DND-41 (cell line): Measurements from ENCODE around the gene TNFAIP8.

ENCODE experiments used
- EZH2 ChIP-seq: IDR thresholded peaks from 3 replicates; pipeline ENCODE4 v1.6.1; 2012; ENCODE audit warnings: borderline replicate concordance, low read depth, mild to moderate bottlenecking, moderate library complexity, low read length, inconsistent platforms; ENCODE audit not compliant: severe bottlenecking
- TF ChIP-seq, protein P1 (sequence below): IDR thresholded peaks from 2 replicates; pipeline ENCODE4 v1.5.1; 2012; ENCODE audit warnings: borderline replicate concordance, low read length, moderate library complexity, mild to moderate bottlenecking; ENCODE audit not compliant: poor library complexity, severe bottlenecking; ENCODE audit errors: extremely low read depth

DNA sequence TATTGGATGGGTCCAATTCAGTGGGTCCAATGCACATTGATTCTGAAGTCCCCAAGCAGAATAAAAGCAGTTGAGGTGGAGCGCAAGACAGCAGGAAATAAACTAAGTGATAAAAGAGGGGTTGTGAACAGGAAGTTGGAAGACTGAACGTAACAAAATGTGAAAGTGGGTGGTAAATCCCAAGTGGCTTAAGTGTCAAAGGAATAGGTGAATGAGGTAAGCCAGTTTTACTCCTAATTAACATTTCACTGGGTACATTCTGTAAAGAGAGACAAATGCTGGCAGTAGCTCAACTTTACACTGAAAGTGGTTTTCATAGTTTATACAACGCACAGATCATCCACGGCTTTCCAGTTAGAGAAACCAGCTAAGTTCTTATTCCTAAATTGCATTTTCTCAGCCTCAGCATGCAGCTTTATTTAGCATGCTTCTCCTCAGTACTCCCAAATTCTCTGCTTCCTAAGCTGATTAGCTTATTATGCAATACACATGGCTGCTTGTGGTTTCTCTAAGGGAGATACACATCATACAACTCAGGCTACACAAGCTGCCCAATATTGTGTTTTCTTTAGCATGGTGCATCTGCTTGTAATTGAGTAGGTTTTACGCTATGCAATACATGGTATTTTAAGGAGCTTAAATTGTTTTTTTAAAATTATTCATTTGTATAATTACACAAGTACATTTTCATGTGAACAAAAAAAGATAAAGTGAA lies 62.2 kb downstream of the TNFAIP8 start:
- TF ChIP-seq, protein P1, sequence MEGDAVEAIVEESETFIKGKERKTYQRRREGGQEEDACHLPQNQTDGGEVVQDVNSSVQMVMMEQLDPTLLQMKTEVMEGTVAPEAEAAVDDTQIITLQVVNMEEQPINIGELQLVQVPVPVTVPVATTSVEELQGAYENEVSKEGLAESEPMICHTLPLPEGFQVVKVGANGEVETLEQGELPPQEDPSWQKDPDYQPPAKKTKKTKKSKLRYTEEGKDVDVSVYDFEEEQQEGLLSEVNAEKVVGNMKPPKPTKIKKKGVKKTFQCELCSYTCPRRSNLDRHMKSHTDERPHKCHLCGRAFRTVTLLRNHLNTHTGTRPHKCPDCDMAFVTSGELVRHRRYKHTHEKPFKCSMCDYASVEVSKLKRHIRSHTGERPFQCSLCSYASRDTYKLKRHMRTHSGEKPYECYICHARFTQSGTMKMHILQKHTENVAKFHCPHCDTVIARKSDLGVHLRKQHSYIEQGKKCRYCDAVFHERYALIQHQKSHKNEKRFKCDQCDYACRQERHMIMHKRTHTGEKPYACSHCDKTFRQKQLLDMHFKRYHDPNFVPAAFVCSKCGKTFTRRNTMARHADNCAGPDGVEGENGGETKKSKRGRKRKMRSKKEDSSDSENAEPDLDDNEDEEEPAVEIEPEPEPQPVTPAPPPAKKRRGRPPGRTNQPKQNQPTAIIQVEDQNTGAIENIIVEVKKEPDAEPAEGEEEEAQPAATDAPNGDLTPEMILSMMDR = no peak
- TF ChIP-seq EZH2 = no peak
